Left colon (tissue), 2 donors: ENCODE measurements around the gene APOA1. TPM values are rescaled to one million over a fixed set of nuclear protein-coding genes. Genes with fewer than 3 reads are reported as not detected.
"Not testable (repeated sequence)": the region's sequence is repeated elsewhere in the genome, so short reads cannot be mapped to it uniquely, and the experiment has no call there.

Source experiments
- ATAC-seq: fragments of 200-7000 bp; cut with Tn5 transposase; one replicate; pipeline ENCODE4 v1.9.1; 2020; ENCODE audit warnings: mild to moderate bottlenecking, moderate library complexity
- DNase-seq, 2 donors: peaks; one replicate each; pipeline ENCODE4 v3.0.0-alpha.2; 2020
- intact Hi-C, 2 donors: fragments of 100-400 bp; cut with DNase I in 1 of 2; cut with micrococcal nuclease in 1 of 2; formaldehyde crosslinking; loops; one replicate each; pipeline versions ENCODE4 v1.11.2 to v1.14.0; 2022; cut with DNase I, micrococcal nuclease
- total RNA-seq, 2 donors: library from RNA; stranded (reverse); fragmentation: NEBNext Ultra II Directional; extraction: Animal tissue kit (Norgen Biotek cat#: 25700); gene quantifications; one replicate each; pipeline ENCODE4 v1.2.1, GENCODE V29; 2021
- donor health status: DM: no; HTN: no; CAD: no.
- donor health status: DM: yes; HTN: yes; CAD: no.

Gene APOA1
- total RNA-seq, 2 donors from 2014 or later: not detected

DNA sequence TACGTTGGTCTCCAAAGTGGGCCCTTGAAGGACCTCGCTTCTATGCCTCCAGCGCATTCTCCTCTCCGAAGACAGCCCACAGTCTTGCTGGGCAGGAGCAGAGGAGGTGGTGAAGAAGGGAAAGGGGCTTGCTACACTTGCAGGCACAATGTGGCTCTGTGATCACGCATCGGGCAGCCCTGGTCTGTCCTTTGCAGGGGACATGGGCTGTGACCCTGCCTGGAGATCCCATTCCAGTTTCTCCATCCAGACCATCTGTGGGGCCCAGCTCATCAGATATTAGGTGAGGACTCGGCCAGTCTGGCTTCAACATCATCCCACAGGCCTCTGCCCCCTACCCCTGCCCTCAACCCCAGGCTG, 810 bp downstream of the APOA1 start:
- ATAC-seq (no peak), DNase-seq (no peak)
- intact Hi-C loops: no loop called here

DNA sequence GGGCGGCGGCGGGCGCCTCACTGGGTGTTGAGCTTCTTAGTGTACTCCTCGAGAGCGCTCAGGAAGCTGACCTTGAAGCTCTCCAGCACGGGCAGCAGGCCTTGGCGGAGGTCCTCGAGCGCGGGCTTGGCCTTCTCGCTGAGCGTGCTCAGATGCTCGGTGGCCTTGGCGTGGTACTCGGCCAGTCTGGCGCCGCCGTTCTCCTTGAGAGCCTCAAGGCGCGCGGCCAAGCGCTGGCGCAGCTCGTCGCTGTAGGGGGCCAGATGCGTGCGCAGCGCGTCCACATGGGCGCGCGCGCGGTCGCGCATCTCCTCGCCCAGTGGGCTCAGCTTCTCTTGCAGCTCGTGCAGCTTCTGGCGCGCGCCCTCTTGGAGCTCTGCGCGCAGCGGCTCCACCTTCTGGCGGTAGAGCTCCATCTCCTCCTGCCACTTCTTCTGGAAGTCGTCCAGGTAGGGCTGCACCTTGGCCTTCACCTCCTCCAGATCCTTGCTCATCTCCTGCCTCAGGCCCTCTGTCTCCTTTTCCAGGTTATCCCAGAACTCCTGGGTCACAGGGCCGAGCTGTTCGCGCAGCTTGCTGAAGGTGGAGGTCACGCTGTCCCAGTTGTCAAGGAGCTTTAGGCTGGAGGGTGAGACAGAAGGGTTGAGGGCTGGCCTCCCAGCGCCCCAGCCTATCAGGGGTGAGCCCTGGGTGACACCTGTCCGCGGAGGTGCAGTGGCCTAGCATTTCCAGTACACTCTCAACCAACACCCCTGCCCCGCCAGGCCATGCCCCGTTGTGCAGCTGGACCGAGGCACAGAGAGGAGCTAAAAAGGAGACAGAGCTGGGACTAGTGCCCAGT, 1.4 kb downstream of the APOA1 start:
- ATAC-seq: peak; percentile 88
- peak; percentile 77 to 87 for DNase-seq
- intact Hi-C loops: no loop called here

DNA sequence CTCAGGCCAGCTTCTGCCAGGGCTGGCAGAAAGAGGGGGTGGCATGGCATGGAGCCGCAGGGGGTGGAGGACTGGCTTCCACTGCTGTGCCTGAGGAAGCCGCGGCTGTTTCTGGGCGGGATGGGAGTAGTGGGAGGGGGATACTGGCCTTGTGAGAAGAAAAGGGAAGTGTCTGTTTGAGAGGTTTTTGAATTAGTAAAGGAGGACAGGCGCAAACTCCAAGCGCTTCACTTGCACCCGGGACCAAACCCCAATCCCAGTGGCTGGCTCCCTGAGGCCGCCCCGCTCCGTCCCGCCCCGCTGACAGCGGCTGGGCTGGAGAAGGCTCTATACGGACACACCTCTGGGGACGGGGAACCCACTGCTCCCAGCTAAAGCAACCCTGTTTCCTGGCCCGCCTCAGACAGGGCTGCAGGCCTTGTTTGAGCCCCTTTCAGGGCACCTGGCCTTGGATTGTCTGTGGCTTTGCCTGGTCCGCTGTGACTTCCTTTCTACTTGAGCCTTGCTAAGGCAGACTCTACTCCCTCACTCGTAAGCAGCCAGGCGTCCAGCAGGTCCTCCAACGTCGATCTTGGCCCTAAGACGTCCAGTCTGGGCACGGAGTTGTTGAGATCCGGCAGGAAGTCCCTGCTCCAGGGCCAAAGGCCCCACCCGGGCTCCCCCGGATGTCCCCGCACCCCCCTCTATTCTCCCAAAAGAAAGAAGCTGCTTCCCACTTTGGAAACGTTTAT, 2.2 kb downstream of the APOA1 start:
- intact Hi-C loops: no loop called here
- DNase-seq (no peak), ATAC-seq (no peak)

DNA sequence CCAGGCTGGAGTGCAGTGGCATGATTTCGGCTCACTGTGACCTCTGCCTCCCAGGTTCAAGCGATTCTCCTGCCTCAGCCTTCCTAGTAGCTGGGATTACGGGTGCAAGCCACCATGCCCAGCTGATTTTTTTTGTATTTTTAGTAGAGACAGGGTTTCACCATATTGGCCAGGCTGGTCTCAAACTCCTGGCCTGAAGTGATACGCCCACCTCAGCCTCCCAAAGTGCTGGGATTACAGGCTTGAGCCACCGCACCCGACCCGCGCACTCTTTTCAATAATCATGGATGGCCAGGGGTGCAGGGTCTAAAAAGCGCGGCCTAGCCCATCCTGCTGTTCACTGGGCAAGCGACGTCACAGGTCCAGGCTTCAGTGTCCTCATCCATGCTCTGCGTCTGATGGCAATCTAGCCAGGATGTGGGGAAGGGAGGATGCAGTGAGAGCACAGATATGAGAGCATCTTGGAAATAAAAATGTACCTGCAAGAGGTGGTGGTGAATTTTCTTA, 2.8 kb downstream of the APOA1 start:
- ATAC-seq, DNase-seq, intact Hi-C loops: not testable (repeated sequence)

DNA sequence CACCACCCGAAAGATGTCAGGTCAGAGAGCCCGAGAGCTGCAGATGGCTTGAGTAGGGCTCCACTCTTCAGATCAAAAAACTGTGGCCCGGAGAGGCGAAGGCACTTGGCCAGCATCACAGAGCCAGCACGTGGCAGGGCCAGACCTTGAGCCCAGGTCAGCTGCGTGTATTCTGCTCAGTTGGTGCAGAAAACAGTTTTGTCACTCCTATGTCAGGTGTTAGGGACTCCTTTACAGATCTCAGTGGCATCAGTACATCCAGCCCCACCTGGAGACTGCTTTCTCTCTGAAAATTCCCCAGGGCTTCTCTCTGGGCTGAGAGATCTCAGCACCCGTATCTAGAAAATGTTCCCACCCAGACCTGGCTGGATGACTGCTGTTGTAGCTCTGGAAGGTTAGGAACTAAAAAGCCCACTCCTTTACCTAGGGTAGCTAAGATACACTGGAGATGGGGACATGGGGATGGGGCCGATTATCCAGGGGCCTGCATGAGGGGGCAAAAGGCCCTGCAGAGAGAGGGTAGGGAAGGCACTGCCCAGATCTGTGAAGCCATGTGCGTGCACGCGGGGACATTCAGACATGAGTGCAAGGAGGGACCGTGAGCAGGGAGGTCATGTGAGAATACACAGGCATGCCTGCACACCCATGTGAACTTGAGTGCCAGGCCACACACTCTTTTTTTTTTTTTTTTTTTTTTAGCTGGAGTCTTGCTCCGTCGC, 3.4 kb downstream of the APOA1 start:
- no peak for ATAC-seq
- intact Hi-C loops: no loop called here
- DNase-seq: no peak

DNA sequence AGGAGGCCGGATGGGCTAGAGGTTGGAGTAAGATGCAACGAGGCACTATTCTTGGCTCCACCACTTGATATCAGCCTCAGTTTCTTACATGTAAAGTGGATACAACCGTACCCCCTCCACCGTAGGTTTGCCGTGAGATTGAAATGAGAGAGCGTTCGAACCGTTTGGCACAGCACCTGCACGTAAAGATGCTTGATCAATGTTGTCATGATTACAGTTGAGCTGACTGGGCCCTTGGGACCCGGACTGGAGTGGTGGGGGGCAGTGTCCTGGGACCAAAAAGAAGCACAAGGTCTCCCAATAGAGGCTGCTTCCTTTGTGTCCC, 4.0 kb downstream of the APOA1 start:
- intact Hi-C loops: no loop called here
- no peak for DNase-seq
- no peak for ATAC-seq

DNA sequence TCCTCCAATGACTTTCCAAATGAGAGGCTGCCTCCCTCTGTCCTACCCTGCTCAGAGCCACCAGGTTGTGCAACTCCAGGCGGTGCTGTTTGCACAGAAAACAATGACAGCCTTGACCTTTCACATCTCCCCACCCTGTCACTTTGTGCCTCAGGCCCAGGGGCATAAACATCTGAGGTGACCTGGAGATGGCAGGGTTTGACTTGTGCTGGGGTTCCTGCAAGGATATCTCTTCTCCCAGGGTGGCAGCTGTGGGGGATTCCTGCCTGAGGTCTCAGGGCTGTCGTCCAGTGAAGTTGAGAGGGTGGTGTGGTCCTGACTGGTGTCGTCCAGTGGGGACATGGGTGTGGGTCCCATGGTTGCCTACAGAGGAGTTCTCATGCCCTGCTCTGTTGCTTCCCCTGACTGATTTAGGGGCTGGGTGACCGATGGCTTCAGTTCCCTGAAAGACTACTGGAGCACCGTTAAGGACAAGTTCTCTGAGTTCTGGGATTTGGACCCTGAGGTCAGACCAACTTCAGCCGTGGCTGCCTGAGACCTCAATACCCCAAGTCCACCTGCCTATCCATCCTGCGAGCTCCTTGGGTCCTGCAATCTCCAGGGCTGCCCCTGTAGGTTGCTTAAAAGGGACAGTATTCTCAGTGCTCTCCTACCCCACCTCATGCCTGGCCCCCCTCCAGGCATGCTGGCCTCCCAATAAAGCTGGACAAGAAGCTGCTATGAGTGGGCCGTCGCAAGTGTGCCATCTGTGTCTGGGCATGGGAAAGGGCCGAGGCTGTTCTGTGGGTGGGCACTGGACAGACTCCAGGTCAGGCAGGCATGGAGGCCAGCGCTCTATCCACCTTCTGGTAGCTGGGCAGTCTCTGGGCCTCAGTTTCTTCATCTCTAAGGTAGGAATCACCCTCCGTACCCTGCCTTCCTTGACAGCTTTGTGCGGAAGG, 4.8 kb downstream of the APOA1 start:
- intact Hi-C loops: no loop called here
- no peak for DNase-seq
- ATAC-seq: peak; percentile 23

DNA sequence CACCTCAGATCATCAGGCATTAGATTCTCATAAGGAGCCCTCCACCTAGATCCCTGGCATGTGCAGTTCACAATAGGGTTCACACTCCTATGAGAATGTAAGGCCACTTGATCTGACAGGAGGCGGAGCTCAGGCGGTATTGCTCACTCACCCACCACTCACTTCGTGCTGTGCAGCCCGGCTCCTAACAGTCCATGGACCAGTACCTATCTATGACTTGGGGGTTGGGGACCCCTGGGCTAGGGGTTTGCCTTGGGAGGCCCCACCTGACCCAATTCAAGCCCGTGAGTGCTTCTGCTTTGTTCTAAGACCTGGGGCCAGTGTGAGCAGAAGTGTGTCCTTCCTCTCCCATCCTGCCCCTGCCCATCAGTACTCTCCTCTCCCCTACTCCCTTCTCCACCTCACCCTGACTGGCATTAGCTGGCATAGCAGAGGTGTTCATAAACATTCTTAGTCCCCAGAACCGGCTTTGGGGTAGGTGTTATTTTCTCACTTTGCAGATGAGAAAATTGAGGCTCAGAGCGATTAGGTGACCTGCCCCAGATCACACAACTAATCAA, 5.6 kb downstream of the APOA1 start:
- DNase-seq (no peak), ATAC-seq (no peak)
- intact Hi-C loops: no loop called here

DNA sequence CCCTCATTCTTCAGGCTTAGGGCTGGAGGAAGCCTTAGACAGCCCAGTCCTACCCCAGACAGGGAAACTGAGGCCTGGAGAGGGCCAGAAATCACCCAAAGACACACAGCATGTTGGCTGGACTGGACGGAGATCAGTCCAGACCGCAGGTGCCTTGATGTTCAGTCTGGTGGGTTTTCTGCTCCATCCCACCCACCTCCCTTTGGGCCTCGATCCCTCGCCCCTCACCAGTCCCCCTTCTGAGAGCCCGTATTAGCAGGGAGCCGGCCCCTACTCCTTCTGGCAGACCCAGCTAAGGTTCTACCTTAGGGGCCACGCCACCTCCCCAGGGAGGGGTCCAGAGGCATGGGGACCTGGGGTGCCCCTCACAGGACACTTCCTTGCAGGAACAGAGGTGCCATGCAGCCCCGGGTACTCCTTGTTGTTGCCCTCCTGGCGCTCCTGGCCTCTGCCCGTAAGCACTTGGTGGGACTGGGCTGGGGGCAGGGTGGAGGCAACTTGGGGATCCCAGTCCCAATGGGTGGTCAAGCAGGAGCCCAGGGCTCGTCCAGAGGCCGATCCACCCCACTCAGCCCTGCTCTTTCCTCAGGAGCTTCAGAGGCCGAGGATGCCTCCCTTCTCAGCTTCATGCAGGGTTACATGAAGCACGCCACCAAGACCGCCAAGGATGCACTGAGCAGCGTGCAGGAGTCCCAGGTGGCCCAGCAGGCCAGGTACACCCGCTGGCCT, 7.1 kb downstream of the APOA1 start:
- DNase-seq (no peak), ATAC-seq (no peak)
- intact Hi-C loops: no loop called here

DNA sequence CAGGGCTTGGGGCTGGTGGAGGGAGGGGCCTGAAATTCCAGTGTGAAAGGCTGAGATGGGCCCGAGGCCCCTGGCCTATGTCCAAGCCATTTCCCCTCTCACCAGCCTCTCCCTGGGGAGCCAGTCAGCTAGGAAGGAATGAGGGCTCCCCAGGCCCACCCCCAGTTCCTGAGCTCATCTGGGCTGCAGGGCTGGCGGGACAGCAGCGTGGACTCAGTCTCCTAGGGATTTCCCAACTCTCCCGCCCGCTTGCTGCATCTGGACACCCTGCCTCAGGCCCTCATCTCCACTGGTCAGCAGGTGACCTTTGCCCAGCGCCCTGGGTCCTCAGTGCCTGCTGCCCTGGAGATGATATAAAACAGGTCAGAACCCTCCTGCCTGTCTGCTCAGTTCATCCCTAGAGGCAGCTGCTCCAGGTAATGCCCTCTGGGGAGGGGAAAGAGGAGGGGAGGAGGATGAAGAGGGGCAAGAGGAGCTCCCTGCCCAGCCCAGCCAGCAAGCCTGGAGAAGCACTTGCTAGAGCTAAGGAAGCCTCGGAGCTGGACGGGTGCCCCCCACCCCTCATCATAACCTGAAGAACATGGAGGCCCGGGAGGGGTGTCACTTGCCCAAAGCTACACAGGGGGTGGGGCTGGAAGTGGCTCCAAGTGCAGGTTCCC, 7.8 kb downstream of the APOA1 start, which contains the start of gene APOC3:
APOC3 (plus strand) TSS at position 383 of the 659 bp plus-strand sequence. CDS start 676 bp downstream, outside the sequence.
- intact Hi-C loops: no loop called here
- no peak for DNase-seq
- ATAC-seq: peak; percentile 21

DNA sequence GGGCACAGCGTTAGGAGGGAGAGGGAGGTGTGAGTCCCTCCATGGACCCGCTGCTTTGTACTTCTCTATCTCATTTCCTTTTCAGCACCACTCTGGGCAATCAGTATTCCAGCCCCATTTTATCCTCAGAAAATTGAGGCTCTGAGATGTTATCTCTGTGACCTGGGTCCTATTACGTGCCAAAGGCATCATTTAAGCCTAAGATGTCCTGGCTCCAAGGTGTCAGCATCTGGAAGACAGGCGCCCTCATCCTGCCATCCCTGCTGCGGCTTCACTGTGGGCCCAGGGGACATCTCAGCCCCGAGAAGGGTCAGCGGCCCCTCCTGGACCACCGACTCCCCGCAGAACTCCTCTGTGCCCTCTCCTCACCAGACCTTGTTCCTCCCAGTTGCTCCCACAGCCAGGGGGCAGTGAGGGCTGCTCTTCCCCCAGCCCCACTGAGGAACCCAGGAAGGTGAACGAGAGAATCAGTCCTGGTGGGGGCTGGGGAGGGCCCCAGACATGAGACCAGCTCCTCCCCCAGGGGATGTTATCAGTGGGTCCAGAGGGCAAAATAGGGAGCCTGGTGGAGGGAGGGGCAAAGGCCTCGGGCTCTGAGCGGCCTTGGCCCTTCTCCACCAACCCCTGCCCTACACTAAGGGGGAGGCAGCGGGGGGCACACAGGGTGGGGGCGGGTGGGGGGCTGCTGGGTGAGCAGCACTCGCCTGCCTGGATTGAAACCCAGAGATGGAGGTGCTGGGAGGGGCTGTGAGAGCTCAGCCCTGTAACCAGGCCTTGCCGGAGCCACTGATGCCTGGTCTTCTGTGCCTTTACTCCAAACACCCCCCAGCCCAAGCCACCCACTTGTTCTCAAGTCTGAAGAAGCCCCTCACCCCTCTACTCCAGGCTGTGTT, 8.5 kb downstream of the APOA1 start:
- ATAC-seq: no peak
- intact Hi-C loops: no loop called here
- no peak for DNase-seq

DNA sequence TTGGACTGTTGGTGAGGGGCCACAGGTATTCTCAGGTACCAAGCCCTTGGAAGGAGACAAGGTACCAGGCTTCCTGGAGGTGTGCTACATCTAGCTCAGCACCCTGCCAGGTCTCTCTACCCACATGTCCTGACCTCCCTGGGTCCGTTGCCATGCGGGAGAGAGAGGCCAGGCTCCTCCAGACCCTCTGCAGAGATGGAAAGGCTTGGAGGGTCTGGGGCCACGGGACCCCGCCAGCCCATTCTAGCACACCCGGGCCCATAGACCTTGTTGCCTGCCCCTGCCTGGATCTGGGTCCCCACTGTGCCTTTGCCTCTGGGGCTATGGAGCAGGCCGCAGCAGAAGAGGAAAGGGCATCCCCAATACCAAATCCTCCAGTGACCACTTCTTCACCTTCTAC, 10.0 kb downstream of the APOA1 start:
- ATAC-seq (no peak), DNase-seq (no peak)
- intact Hi-C loops: no loop called here

DNA sequence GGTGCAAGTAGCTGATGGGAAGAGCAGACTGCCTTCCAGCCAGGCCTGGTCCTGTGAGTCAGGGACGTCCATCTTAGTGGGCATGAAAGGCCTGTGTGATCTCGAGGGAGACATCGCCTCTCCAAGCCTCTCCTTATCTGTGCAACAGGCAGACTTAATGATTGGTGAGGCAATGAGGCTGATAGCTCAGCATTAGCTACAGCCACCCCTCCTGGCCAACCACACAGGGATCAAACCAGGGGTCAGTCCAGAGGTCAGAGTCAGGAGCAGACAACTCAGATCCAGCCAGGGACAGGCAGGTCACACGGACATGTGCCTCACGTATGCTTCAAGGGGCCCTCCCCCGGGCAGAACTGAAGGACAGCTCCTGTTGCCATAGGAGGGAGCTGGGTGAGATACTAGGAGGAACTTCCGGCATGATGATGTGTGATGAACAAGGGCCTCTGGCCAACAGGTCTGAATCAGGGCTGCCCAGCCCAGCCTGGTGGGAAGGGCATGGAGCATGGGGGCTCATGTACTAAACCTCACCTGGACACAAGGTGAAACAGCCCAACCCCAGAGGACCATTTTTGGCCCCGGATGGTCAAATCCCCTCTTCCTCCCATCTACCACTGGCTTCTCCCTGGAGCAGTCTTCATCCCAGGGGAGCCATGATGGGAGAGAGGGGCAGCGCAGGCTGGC, 10.5 kb downstream of the APOA1 start:
- no peak for DNase-seq
- ATAC-seq: no peak

DNA sequence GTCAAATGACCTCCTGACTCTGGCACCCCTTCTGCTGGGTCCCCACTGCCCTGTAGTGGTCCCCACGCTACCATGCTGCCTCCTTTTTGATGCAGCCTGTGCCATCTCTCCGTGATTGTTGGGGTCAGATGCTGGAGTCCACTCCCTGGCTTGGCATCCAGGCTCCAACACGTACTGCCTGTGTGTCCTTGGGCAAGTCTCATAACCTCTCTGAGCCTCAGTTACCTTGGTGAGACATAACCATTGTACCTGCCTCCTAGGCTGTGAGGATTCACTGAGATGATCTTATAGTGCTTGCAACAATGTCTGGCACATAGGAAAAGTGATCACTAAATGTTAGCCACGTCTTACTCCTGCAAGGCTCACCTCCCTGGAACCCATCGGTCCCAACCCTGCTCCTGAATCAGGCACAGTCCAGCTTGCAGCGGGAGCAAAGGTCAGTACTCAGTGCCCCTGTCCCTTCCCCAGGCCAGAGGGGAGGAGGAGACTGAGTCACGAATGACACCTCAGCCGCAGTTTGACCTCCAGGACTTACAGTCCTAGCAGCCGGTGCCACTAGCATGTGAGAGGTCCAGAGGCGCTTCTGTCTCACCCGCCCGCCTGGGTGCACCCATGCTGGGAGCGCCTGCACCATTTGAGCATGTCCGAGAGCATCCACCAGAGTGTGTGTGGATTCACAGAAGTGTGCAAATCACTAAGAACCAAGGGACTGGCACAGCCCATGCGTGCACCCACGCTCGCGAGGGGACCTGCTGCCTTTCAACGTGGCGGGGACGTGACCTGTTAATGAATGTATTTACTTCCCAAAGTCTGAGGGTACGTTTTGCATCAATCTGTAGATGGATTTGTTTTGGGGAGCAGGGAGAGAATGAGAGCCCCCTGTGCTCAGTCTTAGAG, 11.3 kb downstream of the APOA1 start:
- DNase-seq: no peak
- ATAC-seq: no peak
- intact Hi-C loops: no loop called here

More for the DNA sequence above, 10.5 kb downstream of the APOA1 start:
- intact Hi-C loops: no loop called here

DNA sequence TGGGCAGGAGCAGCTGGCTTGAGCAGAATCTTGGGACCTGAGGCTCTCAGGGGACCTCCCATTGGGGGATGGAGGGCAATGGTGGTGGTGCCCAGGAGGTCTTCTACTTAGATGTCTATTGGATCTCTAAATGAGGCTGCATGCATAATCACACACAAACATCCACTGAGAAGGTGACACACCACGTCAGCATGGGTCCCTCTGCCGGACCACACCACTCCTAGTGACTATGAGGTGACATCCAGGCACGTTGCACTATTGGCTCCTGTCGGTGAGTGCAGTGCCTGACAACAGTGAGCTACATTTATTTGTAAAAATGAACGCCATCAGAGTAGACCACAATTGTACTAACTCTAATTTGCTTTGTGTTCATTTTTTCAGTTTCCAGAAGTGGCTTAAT, 12.0 kb downstream of the APOA1 start:
- intact Hi-C loops: no loop called here
- DNase-seq (no peak), ATAC-seq (no peak)
